ENCODE results near the gene LGALS7B.
"Not testable (repeated sequence)": the region's sequence is repeated elsewhere in the genome, so short reads cannot be mapped to it uniquely, and the experiment has no call there.

LGALS7B gene

DNA sequence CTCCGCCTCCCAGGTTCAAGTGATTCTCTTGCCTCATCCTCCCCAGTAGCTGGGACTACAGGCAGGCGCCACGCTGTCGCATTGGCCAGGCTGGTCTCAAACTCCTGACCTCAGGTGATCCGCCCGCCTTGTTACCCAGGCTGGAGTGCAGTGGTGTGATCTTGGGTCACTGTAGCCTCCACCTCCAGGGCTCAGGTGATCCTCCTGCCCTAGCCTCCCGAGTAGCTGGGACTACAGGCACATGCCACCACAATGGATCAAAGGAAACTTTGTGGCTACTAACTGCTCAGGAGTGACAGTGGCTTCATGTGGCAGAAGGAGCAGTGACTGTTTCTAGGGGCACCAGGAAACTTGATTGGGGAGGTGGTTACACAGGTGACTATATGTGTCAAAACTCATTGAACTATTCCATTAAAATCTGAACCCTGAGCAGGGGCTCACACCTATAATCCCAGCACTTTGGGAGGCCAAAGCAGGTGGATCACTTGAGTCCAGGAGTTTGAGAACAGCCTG, 3.8 kb upstream of the LGALS7B start:
- in situ Hi-C loops (cut with HindIII; ENCODE audit: low sequenced_read_pairs) = no loop called here
- no peak overlapping the region for H3K4me3 ChIP-seq (ENCODE audit: low read depth, low read length)
- no peak for TF ChIP-seq CTCF (IDR thresholded peaks at IDR 0.05; ENCODE audit: low read depth, low read length)
- no peak for DNase-seq (ENCODE audit: low read depth, low spot score)

DNA sequence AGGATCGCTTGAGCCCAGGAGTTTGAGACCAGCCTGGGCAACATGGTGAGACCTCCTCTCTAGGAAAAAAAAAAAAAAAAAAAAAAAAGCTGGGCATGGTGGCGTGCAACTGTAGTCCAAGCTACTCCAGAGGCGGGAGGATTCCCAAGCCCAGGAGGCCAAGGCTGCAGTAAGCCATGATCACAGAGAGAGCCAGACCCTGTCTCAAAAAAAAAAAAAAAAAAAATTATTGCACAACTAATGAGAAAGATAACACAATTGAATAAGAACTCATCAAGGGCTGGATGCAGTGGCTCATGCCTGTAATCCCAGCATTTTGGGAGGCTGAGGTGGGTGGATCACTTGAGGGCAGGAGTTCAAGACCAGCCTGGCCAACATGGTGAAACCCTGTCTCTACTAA, 2.9 kb upstream of the LGALS7B start:
- DNase-seq (ENCODE audit: low read depth, low spot score); H3K4me3 ChIP-seq (ENCODE audit: low read depth, low read length); in situ Hi-C loops (cut with HindIII; ENCODE audit: low sequenced_read_pairs): not testable (repeated sequence)

- in situ Hi-C loops (cut with HindIII; ENCODE audit: low sequenced_read_pairs) = no loop called here
- no peak for TF ChIP-seq CTCF (IDR thresholded peaks at IDR 0.05; ENCODE audit: low read depth, low read length)
- DNase-seq (ENCODE audit: low read depth, low spot score) = no peak
- H3K4me3 ChIP-seq (ENCODE audit: low read depth, low read length) = no peak overlapping the region
These were observed 2.3 kb upstream of the LGALS7B start for GRCh38 chr19:38786572-38787265.

DNA sequence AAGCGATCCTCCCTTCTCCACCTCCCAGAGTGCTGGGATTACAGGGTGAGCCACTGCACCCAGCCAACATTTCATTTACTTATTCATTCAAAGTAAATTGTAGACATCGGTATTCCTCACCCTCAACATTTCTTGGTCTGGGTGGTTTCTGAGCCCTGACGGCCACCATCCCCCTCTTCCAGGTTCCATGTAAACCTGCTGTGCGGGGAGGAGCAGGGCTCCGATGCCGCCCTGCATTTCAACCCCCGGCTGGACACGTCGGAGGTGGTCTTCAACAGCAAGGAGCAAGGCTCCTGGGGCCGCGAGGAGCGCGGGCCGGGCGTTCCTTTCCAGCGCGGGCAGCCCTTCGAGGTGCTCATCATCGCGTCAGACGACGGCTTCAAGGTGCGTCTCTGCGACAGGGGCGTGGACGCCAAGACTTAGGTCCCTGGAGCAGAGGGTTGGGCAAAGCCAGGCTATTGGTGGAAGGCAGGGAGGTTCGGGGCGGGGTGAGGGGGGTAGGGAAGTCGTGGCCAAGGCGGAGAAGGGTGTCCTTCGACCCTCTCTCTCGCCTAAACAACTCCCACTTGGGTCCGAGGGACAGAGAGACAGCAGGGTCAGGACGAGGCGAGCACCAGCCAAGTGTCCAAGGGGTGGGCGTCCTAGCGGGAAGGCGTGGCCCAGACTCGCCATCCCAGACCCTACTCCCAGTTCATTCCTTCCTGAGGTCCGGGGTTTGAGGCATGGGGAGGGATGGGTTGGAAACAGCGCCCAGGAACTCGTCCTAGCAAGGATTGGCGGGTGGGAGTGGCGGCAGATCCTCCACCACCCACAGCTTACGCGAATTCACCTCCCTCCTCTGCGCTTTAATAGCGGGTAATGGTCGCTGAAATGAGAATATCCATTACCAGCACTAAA, 1.8 kb downstream of the LGALS7B start:
- DNase-seq (ENCODE audit: low read depth, low spot score); H3K4me3 ChIP-seq (ENCODE audit: low read depth, low read length); in situ Hi-C loops (cut with HindIII; ENCODE audit: low sequenced_read_pairs): not testable (repeated sequence)

DNA sequence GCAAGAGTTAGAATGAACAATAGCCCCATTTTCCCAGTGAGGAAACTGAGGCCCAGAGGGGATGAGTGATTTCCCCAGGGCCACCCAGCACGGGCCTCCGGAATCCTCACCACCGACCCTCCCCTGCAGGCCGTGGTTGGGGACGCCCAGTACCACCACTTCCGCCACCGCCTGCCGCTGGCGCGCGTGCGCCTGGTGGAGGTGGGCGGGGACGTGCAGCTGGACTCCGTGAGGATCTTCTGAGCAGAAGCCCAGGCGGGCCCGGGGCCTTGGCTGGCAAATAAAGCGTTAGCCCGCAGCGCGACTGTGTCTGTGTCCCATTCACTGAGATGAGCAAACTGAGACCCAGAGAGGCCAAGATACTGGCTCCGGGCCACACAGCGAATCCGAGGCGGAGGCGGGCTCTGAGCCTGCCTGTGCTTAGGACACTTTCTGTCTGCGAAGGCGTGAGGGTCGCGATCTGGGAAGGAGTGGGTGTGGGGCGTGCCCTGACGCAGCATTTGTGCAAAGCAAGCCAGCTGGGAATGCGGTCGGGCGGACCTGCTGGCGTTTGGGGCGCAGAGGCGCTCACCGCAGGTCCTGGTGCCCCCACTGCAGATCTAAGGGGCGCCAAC, 2.6 kb downstream of the LGALS7B start:
- H3K4me3 ChIP-seq (ENCODE audit: low read depth, low read length); in situ Hi-C loops (cut with HindIII; ENCODE audit: low sequenced_read_pairs); DNase-seq (ENCODE audit: low read depth, low spot score): not testable (repeated sequence)

- in situ Hi-C loops (cut with HindIII; ENCODE audit: low sequenced_read_pairs) = no loop called here
- DNase-seq (ENCODE audit: low read depth, low spot score) = peak; percentile 7
- TF ChIP-seq CTCF (IDR thresholded peaks at IDR 0.05; ENCODE audit: low read depth, low read length) = peak; percentile 43
- no peak overlapping the region for H3K4me3 ChIP-seq (ENCODE audit: low read depth, low read length)
These were observed 3.5 kb downstream of the LGALS7B start for GRCh38 chr19:38792250-38793111.

- no peak for TF ChIP-seq CTCF (IDR thresholded peaks at IDR 0.05; ENCODE audit: low read depth, low read length)
- in situ Hi-C loops (cut with HindIII; ENCODE audit: low sequenced_read_pairs) = no loop called here
- no peak overlapping the region for H3K4me3 ChIP-seq (ENCODE audit: low read depth, low read length)
- peak; percentile 45 for DNase-seq (ENCODE audit: low read depth, low spot score)
These were observed 4.2 kb downstream of the LGALS7B start for GRCh38 chr19:38793177-38793576.
